H9 (cell line): Measurements from ENCODE around the gene SGF29. TPM values are rescaled to one million over a fixed set of nuclear protein-coding genes. Genes with fewer than 3 reads are reported as not detected.
"Not testable (repeated sequence)": the region's sequence is repeated elsewhere in the genome, so short reads cannot be mapped to it uniquely, and the experiment has no call there.

ENCODE experiments used
- DNase-seq: peaks from one replicate; pipeline ENCODE4 v3.0.0-alpha.2; 2017
- H2AFZ ChIP-seq: one replicate; pipeline ENCODE4 v1.6.1; 2013; ENCODE audit warnings: mild to moderate bottlenecking, low read length, control low read depth, moderate library complexity
- H2AK5ac ChIP-seq: 2 replicates; pipeline ENCODE4 v1.6.1; 2013; ENCODE audit warnings: low read length, control low read depth, mixed read lengths; ENCODE audit not compliant: insufficient read length
- H2BK120ac ChIP-seq: one replicate; pipeline ENCODE4 v1.6.1; 2013; ENCODE audit warnings: low read depth, mild to moderate bottlenecking, low read length, control low read depth, inconsistent platforms; ENCODE audit not compliant: poor library complexity, severe bottlenecking
- H2BK12ac ChIP-seq: 2 replicates; pipeline ENCODE4 v1.6.1; 2013; ENCODE audit warnings: low read length, control low read depth, mixed read lengths, low read depth; ENCODE audit not compliant: insufficient read length
- H2BK15ac ChIP-seq: 2 replicates; pipeline ENCODE4 v1.6.1; 2013; ENCODE audit warnings: low read depth, low read length, control low read depth
- H2BK20ac ChIP-seq: one replicate; pipeline ENCODE4 v1.6.1; 2013; ENCODE audit warnings: low read depth, mild to moderate bottlenecking, low read length, control low read depth, inconsistent platforms; ENCODE audit not compliant: poor library complexity, severe bottlenecking
- H2BK5ac ChIP-seq: 2 replicates; pipeline ENCODE4 v1.6.1; 2013; ENCODE audit warnings: low read length, control low read depth, mixed read lengths; ENCODE audit not compliant: insufficient read length
- H3K14ac ChIP-seq: 2 replicates; pipeline ENCODE4 v1.6.1; 2013; ENCODE audit warnings: low read length, control low read depth; ENCODE audit not compliant: insufficient read depth
- H3K18ac ChIP-seq: 2 replicates; pipeline ENCODE4 v1.6.1; 2013; ENCODE audit warnings: low read depth, mild to moderate bottlenecking, mixed read lengths, low read length, control low read depth; ENCODE audit not compliant: insufficient read length
- H3K23ac ChIP-seq: 2 replicates; pipeline ENCODE4 v1.6.1; 2013; ENCODE audit warnings: low read length, control low read depth, mixed read lengths, low read depth; ENCODE audit not compliant: insufficient read length
- H3K23me2 ChIP-seq: 2 replicates; pipeline ENCODE4 v1.6.1; 2013; ENCODE audit warnings: low read depth, mild to moderate bottlenecking, mixed read lengths, low read length, control low read depth; ENCODE audit not compliant: insufficient read length, poor library complexity, severe bottlenecking
- H3K27ac ChIP-seq: 2 replicates; pipeline ENCODE4 v1.5.1; 2013; ENCODE audit warnings: low read length, control low read depth, mixed read lengths, low read depth; ENCODE audit not compliant: insufficient read length
- H3K27me3 ChIP-seq: 2 replicates; pipeline ENCODE4 v1.6.1; 2013; ENCODE audit warnings: low read length, control low read depth, inconsistent platforms; ENCODE audit not compliant: insufficient read depth
- H3K4ac ChIP-seq: 2 replicates; pipeline ENCODE4 v1.6.1; 2013; ENCODE audit warnings: low read depth, mild to moderate bottlenecking, control low read depth, inconsistent platforms, low read length, moderate library complexity
- H3K4me1 ChIP-seq: 2 replicates; pipeline ENCODE4 v1.6.1; 2013; ENCODE audit warnings: low read length, control low read depth, inconsistent platforms; ENCODE audit not compliant: insufficient read depth
- H3K4me2 ChIP-seq: 2 replicates; pipeline ENCODE4 v1.6.1; 2013; ENCODE audit warnings: low read length, control low read depth, mixed read lengths; ENCODE audit not compliant: insufficient read length, insufficient read depth
- H3K56ac ChIP-seq: 2 replicates; pipeline ENCODE4 v1.6.1; 2013; ENCODE audit warnings: low read depth, mild to moderate bottlenecking, mixed read lengths, low read length, control low read depth; ENCODE audit not compliant: insufficient read length
- H3K79me1 ChIP-seq: 2 replicates; pipeline ENCODE4 v1.6.1; 2013; ENCODE audit warnings: low read depth, mild to moderate bottlenecking, moderate library complexity, low read length, control low read depth, inconsistent platforms; ENCODE audit not compliant: insufficient read depth, poor library complexity, severe bottlenecking
- H3K79me2 ChIP-seq: 2 replicates; pipeline ENCODE4 v1.6.1; 2013; ENCODE audit warnings: low read length, control low read depth, inconsistent platforms; ENCODE audit not compliant: insufficient read depth
- H3K9ac ChIP-seq: 2 replicates; pipeline ENCODE4 v1.6.1; 2013; ENCODE audit warnings: low read length, control low read depth, mixed read lengths; ENCODE audit not compliant: insufficient read length; ENCODE audit errors: extremely low read depth
- H3K9me3 ChIP-seq: one replicate; pipeline ENCODE4 v1.6.1; 2013; ENCODE audit warnings: low read depth, low read length, inconsistent platforms; ENCODE audit not compliant: control insufficient read depth
- H3T11ph ChIP-seq: one replicate; pipeline ENCODE4 v1.6.1; 2013; ENCODE audit warnings: mild to moderate bottlenecking, low read length, control low read depth, inconsistent platforms
- H4K20me1 ChIP-seq: one replicate; pipeline ENCODE4 v1.6.1; 2013; ENCODE audit not compliant: control insufficient read depth, insufficient read length, insufficient read depth
- H4K5ac ChIP-seq: 2 replicates; pipeline ENCODE4 v1.6.1; 2013; ENCODE audit warnings: low read depth, mild to moderate bottlenecking, mixed read lengths, low read length, control low read depth; ENCODE audit not compliant: insufficient read length
- H4K8ac ChIP-seq: replicated peaks from 2 replicates; pipeline ENCODE4 v1.6.1; 2013; ENCODE audit warnings: low read length, control low read depth, mixed read lengths, low read depth; ENCODE audit not compliant: insufficient read length
- H4K91ac ChIP-seq: 2 replicates; pipeline ENCODE4 v1.6.1; 2013; ENCODE audit warnings: low read depth, mild to moderate bottlenecking, moderate library complexity, mixed read lengths, low read length, control low read depth; ENCODE audit not compliant: insufficient read length
- H3K27ac Mint-ChIP-seq, 3 experiments: 2 replicates in 2 of 3; 3 replicates in 1 of 3; pipeline ENCODE4 v1.8.0; 2020 to 2021; ENCODE audit warnings: mixed read lengths in 3 of 3, mild to moderate bottlenecking in 1 of 3, moderate library complexity in 1 of 3
- H3K27me3 Mint-ChIP-seq: 2 replicates; pipeline ENCODE4 v1.8.0; 2021; ENCODE audit warnings: low read depth, mild to moderate bottlenecking, moderate library complexity, mixed read lengths
- H3K36me3 Mint-ChIP-seq, 3 experiments: 2 replicates in 2 of 3; 3 replicates in 1 of 3; pipeline ENCODE4 v1.8.0; 2020 to 2021; ENCODE audit warnings: low read depth in 3 of 3, mixed read lengths in 3 of 3; ENCODE audit not compliant: insufficient read depth in 1 of 3
- H3K4me1 Mint-ChIP-seq, 2 experiments: 2 replicates each; pipeline ENCODE4 v1.8.0; 2020; ENCODE audit warnings: mixed read lengths in 2 of 2
- H3K4me3 Mint-ChIP-seq, 2 experiments: 2 replicates in 1 of 2; 3 replicates in 1 of 2; pipeline ENCODE4 v1.8.0; 2020 to 2021; ENCODE audit warnings: mild to moderate bottlenecking in 2 of 2, mixed read lengths in 2 of 2, moderate library complexity in 1 of 2
- H3K9me3 Mint-ChIP-seq, 2 experiments: 2 replicates in 1 of 2; 3 replicates in 1 of 2; pipeline ENCODE4 v1.8.0; 2020; ENCODE audit warnings: mild to moderate bottlenecking in 2 of 2, mixed read lengths in 2 of 2, moderate library complexity in 1 of 2
- WGBS: extraction: QIAGEN DNeasy Blood & Tissue Kit; methylation state at CpG from one replicate; pipeline ENCODE4 v1.1.7; 2013; ENCODE audit warnings: missing lambda C conversion rate, low lambda C conversion rate, mixed read lengths; ENCODE audit not compliant: insufficient read length; ENCODE audit errors: extremely low coverage; 5-methylcytosine and 5-hydroxymethylcytosine counted together
- total RNA-seq: library from RNA; stranded (reverse); gene quantifications from 2 replicates; pipeline ENCODE4 v1.2.1, GENCODE V29; 2021

Gene SGF29
- total RNA-seq, 1 experiment from 2014 or later, result 24.8 TPM

DNA sequence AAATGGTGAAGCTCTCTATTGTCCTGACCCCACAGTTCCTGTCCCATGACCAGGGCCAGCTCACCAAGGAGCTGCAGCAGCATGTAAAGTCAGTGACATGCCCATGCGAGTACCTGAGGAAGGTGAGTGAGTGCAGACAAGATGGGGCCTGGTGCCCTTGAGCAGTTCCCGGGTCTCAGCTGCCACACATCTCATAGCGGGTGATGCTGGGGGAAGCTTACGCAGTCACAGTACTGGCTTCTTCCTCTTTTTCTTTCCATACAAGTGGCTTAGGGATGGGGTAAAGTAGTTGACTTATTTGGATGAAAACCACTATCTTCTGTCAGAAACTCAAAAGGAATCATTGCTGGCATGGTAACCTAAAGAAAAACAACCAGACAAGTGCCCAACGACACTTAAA is 84.6 kb downstream of the SGF29 start:
- not testable (repeated sequence) for H3K23ac ChIP-seq, H2BK5ac ChIP-seq, H3K36me3 Mint-ChIP-seq, H2BK20ac ChIP-seq, H3K27ac ChIP-seq, H3K9me3 ChIP-seq, H3K18ac ChIP-seq, H2BK120ac ChIP-seq, H4K8ac ChIP-seq, H4K91ac ChIP-seq, H3K4me1 Mint-ChIP-seq, H3K4me1 ChIP-seq, H3K79me2 ChIP-seq, H3K56ac ChIP-seq, H3K4ac ChIP-seq, H3K9ac ChIP-seq, H2BK15ac ChIP-seq, H2AK5ac ChIP-seq, H3K27ac Mint-ChIP-seq, H4K20me1 ChIP-seq, H3K79me1 ChIP-seq, H4K5ac ChIP-seq, H3K4me3 Mint-ChIP-seq, H3T11ph ChIP-seq, H3K27me3 ChIP-seq, H3K9me3 Mint-ChIP-seq, H2AFZ ChIP-seq, DNase-seq, H2BK12ac ChIP-seq, H3K4me2 ChIP-seq, H3K27me3 Mint-ChIP-seq, H3K14ac ChIP-seq, H3K23me2 ChIP-seq
- no CpG with 5 or more reads among the region's 5 CpGs for WGBS

DNA sequence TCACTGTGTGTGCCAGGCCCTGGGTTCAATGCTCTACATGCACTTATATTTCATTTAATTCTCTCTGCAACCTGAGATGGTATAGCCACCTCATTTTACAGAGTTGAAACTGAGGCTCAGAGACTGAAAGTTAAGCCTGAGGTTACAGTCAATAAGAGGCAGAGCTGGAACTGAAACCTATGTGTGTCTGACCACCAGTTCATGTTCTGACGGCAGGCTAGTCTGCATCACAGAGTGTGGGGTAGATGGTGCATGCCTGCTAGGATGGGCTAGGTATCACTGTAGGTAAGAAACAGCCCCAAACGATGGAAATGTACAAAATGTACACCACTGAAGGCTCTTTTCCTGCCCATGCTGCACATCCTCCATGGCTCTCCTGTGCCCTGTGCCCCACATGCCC is 86.2 kb downstream of the SGF29 start:
- not testable (repeated sequence) for H3K9me3 Mint-ChIP-seq, H3K18ac ChIP-seq, H3K36me3 Mint-ChIP-seq, H3K56ac ChIP-seq, H3K4ac ChIP-seq, H3K9me3 ChIP-seq, H3K27me3 Mint-ChIP-seq, H3K27ac Mint-ChIP-seq, H4K8ac ChIP-seq, H2BK12ac ChIP-seq, H4K91ac ChIP-seq, H3K27ac ChIP-seq, H3K4me3 Mint-ChIP-seq, H2BK120ac ChIP-seq, H2AK5ac ChIP-seq, H4K5ac ChIP-seq, H3K4me1 ChIP-seq, H2AFZ ChIP-seq, H3K4me2 ChIP-seq, DNase-seq, H3K9ac ChIP-seq, H3K23me2 ChIP-seq, H3K4me1 Mint-ChIP-seq, H3K23ac ChIP-seq, H3T11ph ChIP-seq, H2BK15ac ChIP-seq, H3K79me1 ChIP-seq, H2BK5ac ChIP-seq, H4K20me1 ChIP-seq, H3K79me2 ChIP-seq, H3K14ac ChIP-seq, H2BK20ac ChIP-seq, H3K27me3 ChIP-seq
- no CpG with 5 or more reads among the region's 2 CpGs for WGBS

Other genes with a start within 250 kb of the SGF29 start
- gene NPIPB6, start 190.4 kb upstream of the SGF29 start, total RNA-seq, result 2.0 and 5.2 TPM in 2 replicates
- 102 and 105 TPM in 2 replicates for gene EIF3CL, start 150.1 kb upstream of the SGF29 start, total RNA-seq
- 0.20 TPM in 1 of 2 replicates, not detected in the other for gene NPIPB7, start 81.6 kb upstream of the SGF29 start, total RNA-seq
- gene CLN3, start 61.8 kb upstream of the SGF29 start, total RNA-seq, result 21.3 and 21.4 TPM in 2 replicates
- not detected in 2 replicates for gene APOBR, start 59.3 kb upstream of the SGF29 start, total RNA-seq
- not detected in 2 replicates for gene IL27, start 47.1 kb upstream of the SGF29 start, total RNA-seq
- gene NUPR1, start 14.9 kb upstream of the SGF29 start, total RNA-seq, result 0.15 and 0.35 TPM in 2 replicates
- 0.35 and 0.66 TPM in 2 replicates for gene SULT1A2, start 43.1 kb downstream of the SGF29 start, total RNA-seq
- 4.8 and 5.0 TPM in 2 replicates for gene SULT1A1, start 56.1 kb downstream of the SGF29 start, total RNA-seq
- not detected in 2 replicates for gene NPIPB8, start 84.1 kb downstream of the SGF29 start, total RNA-seq
- gene EIF3C, start 157.5 kb downstream of the SGF29 start, total RNA-seq, result 990 and 1,003 TPM in 2 replicates
- 1.8 and 2.7 TPM in 2 replicates for gene NPIPB9, start 197.9 kb downstream of the SGF29 start, total RNA-seq